Measurements from ENCODE around the gene C22orf31.

GRCh38 chr22:29106839-29107238 is 45.2 kb upstream of the C22orf31 start:
- TF ChIP-seq CTCF (conservative IDR thresholded peaks at IDR 0.05) (no peak), ZFX (IDR thresholded peaks at IDR 0.05) (no peak)
